ENCODE results near the gene SPNS3.

Gene SPNS3

GRCh38 chr17:4490637-4491061 lies 56.9 kb downstream of the SPNS3 start:
- peak; percentile 7 for DNase-seq

GRCh38 chr17:4492721-4493561 lies 59.2 kb downstream of the SPNS3 start:
- no peak for DNase-seq

GRCh38 chr17:4497101-4497824 lies 63.5 kb downstream of the SPNS3 start:
- no peak for DNase-seq

- DNase-seq, result peak; percentile 54
Measured at GRCh38 chr17:4498461-4499397, 65.0 kb downstream of the SPNS3 start, which contains the start of gene SPNS2. Gene SPNS2, plus strand, starts transcription at chr17:4498881. Its CDS starts 167 bp downstream, at chr17:4499048.

GRCh38 chr17:4499431-4500190 lies 65.9 kb downstream of the SPNS3 start:
- DNase-seq, result peak; percentile 42

GRCh38 chr17:4500191-4500571 lies 66.4 kb downstream of the SPNS3 start:
- no peak for DNase-seq

GRCh38 chr17:4501295-4501949 lies 67.7 kb downstream of the SPNS3 start:
- DNase-seq, result no peak

- DNase-seq, result peak; percentile 91
Measured at GRCh38 chr17:4502466-4503154, 68.9 kb downstream of the SPNS3 start.

GRCh38 chr17:4503283-4504025 lies 69.7 kb downstream of the SPNS3 start:
- peak; percentile 14 for DNase-seq

GRCh38 chr17:4504188-4504587 lies 70.4 kb downstream of the SPNS3 start:
- no peak for DNase-seq

- DNase-seq, result no peak
Measured at GRCh38 chr17:4505187-4505586, 71.4 kb downstream of the SPNS3 start.

- no peak for DNase-seq
Measured at GRCh38 chr17:4506175-4506813, 72.6 kb downstream of the SPNS3 start.

GRCh38 chr17:4506892-4507291 lies 73.2 kb downstream of the SPNS3 start:
- no peak for DNase-seq

- no peak for DNase-seq
Measured at GRCh38 chr17:4507361-4508111, 73.8 kb downstream of the SPNS3 start.

GRCh38 chr17:4508207-4508606 lies 74.5 kb downstream of the SPNS3 start:
- no peak for DNase-seq

- DNase-seq, result no peak
Measured at GRCh38 chr17:4509401-4509800, 75.7 kb downstream of the SPNS3 start.

GRCh38 chr17:4509923-4510617 lies 76.3 kb downstream of the SPNS3 start:
- no peak for DNase-seq

GRCh38 chr17:4510618-4510941 lies 76.8 kb downstream of the SPNS3 start:
- DNase-seq, result no peak

Data from DMS79 treated with DMSO at 0.1 percent for 48 hours (cell line).